IMR-90 (cell line): ENCODE measurements around the gene TXNDC11. TPM values are rescaled to one million over a fixed set of nuclear protein-coding genes. Genes with fewer than 3 reads are reported as not detected.

Experiments used
- ATAC-seq: fragments of 200-7000 bp; cut with Tn5 transposase; 2 replicates; pipeline ENCODE4 v1.9.1; 2020; ENCODE audit warnings: low read depth, mild to moderate bottlenecking, moderate library complexity
- BruUV-seq: library from RNA; stranded (reverse); fragments of 400-500 nt; replicated peaks from 2 replicates; lab custom pipeline; 2021; lab: Mats Ljungman, UMichigan
- CTCF ChIA-PET: fragments of 300-600 bp; formaldehyde crosslinking; extraction: SDS; loops from one replicate; lab custom pipeline; 2021; ENCODE audit warnings: antibody characterized with exemption; lab: Yijun Ruan, JAX
- POLR2A ChIA-PET: fragments of 300-600 bp; sonication (Branson Sonifier 250); formaldehyde crosslinking; loops from one replicate; lab custom pipeline; 2022; ENCODE audit warnings: antibody characterized with exemption; ENCODE audit not compliant: unreplicated experiment; lab: Charles Lee
- DNase-seq: peaks from one replicate; pipeline ENCODE4 v3.0.0; 2013
- H2AFZ ChIP-seq: replicated peaks from 2 replicates; pipeline ENCODE3; 2013; ENCODE audit warnings: low read length, mild to moderate bottlenecking; ENCODE audit not compliant: poor library complexity
- H2AK5ac ChIP-seq: 2 replicates; pipeline ENCODE4 v1.6.1; 2013; ENCODE audit warnings: low read depth, low read length, inconsistent platforms
- H2AK9ac ChIP-seq: replicated peaks from 2 replicates; pipeline ENCODE3; 2013; ENCODE audit warnings: mild to moderate bottlenecking, low read depth, low read length, moderate library complexity; ENCODE audit not compliant: poor library complexity
- H2BK120ac ChIP-seq: 2 replicates; pipeline ENCODE4 v1.6.1; 2013; ENCODE audit warnings: low read depth, low read length, inconsistent platforms
- H2BK15ac ChIP-seq: 3 replicates; pipeline ENCODE4 v1.6.1; 2013; ENCODE audit warnings: low read depth, low read length, inconsistent platforms
- H2BK20ac ChIP-seq: 2 replicates; pipeline ENCODE4 v1.6.1; 2013; ENCODE audit warnings: low read depth, mild to moderate bottlenecking, inconsistent platforms, low read length, moderate library complexity
- H2BK5ac ChIP-seq: 2 replicates; pipeline ENCODE4 v1.6.1; 2013; ENCODE audit warnings: mild to moderate bottlenecking, low read depth, low read length, inconsistent platforms; ENCODE audit not compliant: poor library complexity, severe bottlenecking
- H3K14ac ChIP-seq: replicated peaks from 2 replicates; pipeline ENCODE4 v1.6.1; 2013; ENCODE audit warnings: low read depth, low read length, inconsistent platforms
- H3K18ac ChIP-seq: 2 replicates; pipeline ENCODE4 v1.6.1; 2013; ENCODE audit warnings: low read depth, low read length, control low read depth
- H3K23ac ChIP-seq: 2 replicates; pipeline ENCODE4 v1.6.1; 2013; ENCODE audit warnings: low read depth, low read length, inconsistent platforms
- H3K27ac ChIP-seq: 2 replicates; pipeline ENCODE4 v1.5.1; 2013; ENCODE audit warnings: mild to moderate bottlenecking, control low read depth, low read length; ENCODE audit not compliant: insufficient read depth
- H3K27me3 ChIP-seq: 2 replicates; pipeline ENCODE4 v1.6.1; 2013; ENCODE audit warnings: low read length; ENCODE audit not compliant: control insufficient read depth, insufficient read depth
- H3K36me3 ChIP-seq: 2 replicates; pipeline ENCODE4 v1.6.1; 2013; ENCODE audit warnings: low read length, mixed read lengths; ENCODE audit not compliant: control insufficient read depth, insufficient read depth
- H3K4ac ChIP-seq: 2 replicates; pipeline ENCODE4 v1.6.1; 2013; ENCODE audit warnings: low read depth, low read length, inconsistent platforms
- H3K4me1 ChIP-seq: 2 replicates; pipeline ENCODE4 v1.6.1; 2013; ENCODE audit warnings: low read length, mixed read lengths; ENCODE audit not compliant: control insufficient read depth, insufficient read depth
- H3K4me2 ChIP-seq: 2 replicates; pipeline ENCODE4 v1.6.1; 2013; ENCODE audit warnings: low read depth, mild to moderate bottlenecking, control low read depth, low read length, moderate library complexity
- H3K4me3 ChIP-seq: 2 replicates; pipeline ENCODE4 v1.5.1; 2013; ENCODE audit warnings: low read depth, mild to moderate bottlenecking, control low read depth, low read length, moderate library complexity; ENCODE audit not compliant: insufficient read depth
- H3K56ac ChIP-seq: 2 replicates; pipeline ENCODE4 v1.6.1; 2013; ENCODE audit warnings: low read length, inconsistent platforms; ENCODE audit not compliant: insufficient read depth; ENCODE audit errors: extremely low read depth
- H3K79me1 ChIP-seq, 2 experiments: 2 replicates each; pipeline ENCODE4 v1.6.1; 2013; ENCODE audit warnings: low read length in 2 of 2, inconsistent platforms in 1 of 2, low read depth in 1 of 2
- H3K9ac ChIP-seq: 2 replicates; pipeline ENCODE4 v1.6.1; 2013; ENCODE audit warnings: low read depth, low read length, control low read depth
- H3K9me1 ChIP-seq: 2 replicates; pipeline ENCODE4 v1.6.1; 2013; ENCODE audit warnings: low read length, inconsistent platforms; ENCODE audit not compliant: insufficient read depth
- H3K9me3 ChIP-seq: 2 replicates; pipeline ENCODE4 v1.6.1; 2013; ENCODE audit warnings: low read length; ENCODE audit not compliant: control insufficient read depth, insufficient read depth
- H4K20me1 ChIP-seq: 2 replicates; pipeline ENCODE4 v1.6.1; 2013; ENCODE audit warnings: low read length, inconsistent platforms; ENCODE audit not compliant: insufficient read depth
- H4K5ac ChIP-seq: 2 replicates; pipeline ENCODE4 v1.6.1; 2013; ENCODE audit warnings: mild to moderate bottlenecking, low read depth, low read length, control low read depth
- H4K8ac ChIP-seq, 2 experiments: 2 replicates each; pipeline ENCODE4 v1.6.1; 2013; ENCODE audit warnings: low read depth in 2 of 2, low read length in 2 of 2, control low read depth in 1 of 2, inconsistent platforms in 1 of 2
- H4K91ac ChIP-seq: 2 replicates; pipeline ENCODE4 v1.6.1; 2013; ENCODE audit warnings: low read depth, low read length, inconsistent platforms; ENCODE audit not compliant: insufficient read depth
- BHLHE40 ChIP-seq: fragments of 150-350 bp; IDR thresholded peaks from 2 replicates; pipeline ENCODE4 v1.6.1; 2016; ENCODE audit warnings: mild to moderate bottlenecking, low read depth, low read length
- CEBPB ChIP-seq: IDR thresholded peaks from 2 replicates; pipeline ENCODE4 v1.6.1; 2012; ENCODE audit warnings: low read depth, low read length, improper control_type of control experiment
- CHD1 ChIP-seq: IDR thresholded peaks from 2 replicates; pipeline ENCODE4 v1.6.1; 2012; ENCODE audit warnings: low read depth, low read length, improper control_type of control experiment
- CTCF ChIP-seq: conservative IDR thresholded peaks from 2 replicates; pipeline ENCODE4 v1.5.1; 2012; ENCODE audit warnings: mild to moderate bottlenecking, low read depth, low read length, improper control_type of control experiment
- ELK1 ChIP-seq: fragments of 150-350 bp; IDR thresholded peaks from 2 replicates; pipeline ENCODE4 v1.6.1; 2016; ENCODE audit warnings: low read depth, mild to moderate bottlenecking, low read length, moderate library complexity, borderline replicate concordance
- FOS ChIP-seq: fragments of 150-350 bp; IDR thresholded peaks from 2 replicates; pipeline ENCODE4 v1.6.1; 2016; ENCODE audit warnings: low read depth, low read length
- MAFK ChIP-seq: IDR thresholded peaks from 2 replicates; pipeline ENCODE4 v1.6.1; 2012; ENCODE audit warnings: low read depth, low read length, improper control_type of control experiment
- MAZ ChIP-seq: IDR thresholded peaks from 2 replicates; pipeline ENCODE4 v1.6.1; 2012; ENCODE audit warnings: low read depth, mild to moderate bottlenecking, low read length, improper control_type of control experiment, moderate library complexity, borderline replicate concordance
- MXI1 ChIP-seq: IDR thresholded peaks from 2 replicates; pipeline ENCODE4 v1.6.1; 2012; ENCODE audit warnings: low read depth, mild to moderate bottlenecking, low read length, moderate library complexity, borderline replicate concordance
- POLR2A ChIP-seq: IDR thresholded peaks from 2 replicates; pipeline ENCODE4 v1.6.1; 2012; ENCODE audit warnings: mild to moderate bottlenecking, low read depth, low read length
- RAD21 ChIP-seq: IDR thresholded peaks from 2 replicates; pipeline ENCODE4 v1.6.1; 2012; ENCODE audit warnings: low read length, improper control_type of control experiment
- RCOR1 ChIP-seq: IDR thresholded peaks from 2 replicates; pipeline ENCODE4 v1.6.1; 2012; ENCODE audit warnings: mild to moderate bottlenecking, low read length, improper control_type of control experiment; ENCODE audit not compliant: insufficient replicate concordance
- RFX5 ChIP-seq: IDR thresholded peaks from 2 replicates; pipeline ENCODE4 v1.8.0; 2012; ENCODE audit warnings: low read depth, mild to moderate bottlenecking, low read length, moderate library complexity
- SMC3 ChIP-seq: fragments of 150-350 bp; IDR thresholded peaks from 2 replicates; pipeline ENCODE4 v1.6.1; 2016; ENCODE audit warnings: low read depth, mild to moderate bottlenecking, antibody characterized with exemption, low read length, moderate library complexity
- USF2 ChIP-seq: fragments of 150-350 bp; IDR thresholded peaks from 2 replicates; pipeline ENCODE4 v1.6.1; 2017; ENCODE audit warnings: mild to moderate bottlenecking, antibody characterized with exemption, low read length, low read depth
- WGBS, 2 experiments: methylation state at CpG; one replicate each; pipeline versions ENCODE4 v1.1.5 to v1.1.7; 2013; ENCODE audit warnings: missing lambda C conversion rate in 2 of 2; ENCODE audit not compliant: insufficient read length in 1 of 2; ENCODE audit errors: extremely low coverage in 2 of 2; 5-methylcytosine and 5-hydroxymethylcytosine counted together
- dilution Hi-C: fragments of 300-500 bp; cut with HindIII; formaldehyde crosslinking; loops from one replicate; pipeline ENCODE4 v1.14.3; 2018; ENCODE audit warnings: low sequenced_read_pairs; ENCODE audit not compliant: unreplicated experiment
- in situ Hi-C: fragments of 300-500 bp; cut with MboI; formaldehyde crosslinking; loops from 3 replicates; pipeline ENCODE4 v1.14.3; 2019; ENCODE audit warnings: low sequenced_read_pairs, inconsistent platforms, mixed read lengths
- intact Hi-C: fragments of 100-400 bp; cut with micrococcal nuclease; formaldehyde crosslinking; loops from 2 replicates; pipeline ENCODE4 v1.10.0; 2022
- polyA plus RNA-seq, 3 experiments: library from polyadenylated mRNA; depleted of rRNA; stranded (reverse); fragments of >200 nt; gene quantifications; 2 replicates each; pipeline ENCODE4 v1.2.3, GENCODE V29; 2012; ENCODE audit warnings: low replicate concordance in 1 of 3
- total RNA-seq: library from RNA; depleted of rRNA; stranded (reverse); fragments of >200 nt; gene quantifications from 2 replicates; pipeline ENCODE4 v1.2.3, GENCODE V29; 2012

The TXNDC11 gene
- total and polyA plus RNA-seq, 2 of the 4 experiments (the other 2 are of a cell fraction) = 25.3 to 42.9 TPM

GRCh38 chr16:11674001-11674817 lies 68.4 kb downstream of the TXNDC11 start:
- H3K27ac ChIP-seq = no peak overlapping the region
- H3K23ac ChIP-seq = no peak overlapping the region
- H4K20me1 ChIP-seq = peaks cover 97% of the 10 kb centered on the region
- POLR2A ChIA-PET = no interaction called here
- peaks cover 16 to 92% of the 10 kb centered on the region in 2 experiments for H3K79me1 ChIP-seq
- no peak overlapping the region for H2BK120ac ChIP-seq
- H3K4me1 ChIP-seq = peaks cover 24% of the 10 kb centered on the region
- no peak for ATAC-seq
- in situ Hi-C loops (no loop called here), intact Hi-C loops (no loop called here), dilution Hi-C loops (no loop called here)
- no peaks in the 10 kb centered on the region for H3K9me3 ChIP-seq
- no peak overlapping the region for H3K18ac ChIP-seq
- CTCF ChIA-PET = no interaction called here
- H3K9ac ChIP-seq = no peak overlapping the region
- no peak overlapping the region for H3K4me2 ChIP-seq
- WGBS, 2 experiments = 100% methylated on average over 4 of the region's 25 CpGs; no CpG with 5 or more reads in 1 of the 2 experiments
- H4K91ac ChIP-seq = no peak overlapping the region
- no peak overlapping the region for H2BK5ac ChIP-seq
- peaks cover 39% of the 10 kb centered on the region for H3K36me3 ChIP-seq
- H3K56ac ChIP-seq = no peak overlapping the region
- no peak overlapping the region for H2BK20ac ChIP-seq
- peak overlapping the region; percentile 33; the same call in 1 of the 2 replicates for H2AK5ac ChIP-seq
- no TSS peak for BruUV-seq
- no peak overlapping the region for H4K5ac ChIP-seq
- H3K27me3 ChIP-seq = no peaks in the 10 kb centered on the region
- no peak overlapping the region for H3K4ac ChIP-seq
- H2AK9ac ChIP-seq = no peak overlapping the region
- H2AFZ ChIP-seq = no peak overlapping the region
- H2BK15ac ChIP-seq = no peak overlapping the region
- DNase-seq = no peak
- H3K14ac ChIP-seq = no peak overlapping the region
- H3K4me3 ChIP-seq = no peak overlapping the region
- peaks cover 29% of the 10 kb centered on the region; the same call in 1 of the 2 replicates for H3K9me1 ChIP-seq
- H4K8ac ChIP-seq = no peak overlapping the region
- no peak for TF ChIP-seq CEBPB
- TF ChIP-seq CHD1 = no peak
- no peak for TF ChIP-seq POLR2A
- TF ChIP-seq BHLHE40 = no peak
- TF ChIP-seq ELK1 = no peak
- TF ChIP-seq MAFK = no peak
- no peak for TF ChIP-seq USF2
- TF ChIP-seq RCOR1 = no peak
- no peak for TF ChIP-seq MXI1
- no peak for TF ChIP-seq MAZ
- no peak for TF ChIP-seq SMC3
- no peak for TF ChIP-seq FOS
- TF ChIP-seq CTCF = no peak
- no peak for TF ChIP-seq RAD21
- TF ChIP-seq RFX5 = no peak
